B cell (primary cell): ENCODE results near the gene FURIN. TPM values are rescaled to one million over a fixed set of nuclear protein-coding genes. Genes with fewer than 3 reads are reported as not detected.

Source experiments
- ATAC-seq: fragments of 200-7000 bp; cut with Tn5 transposase; one replicate; pipeline ENCODE4 v1.10.0; 2021; ENCODE audit warnings: low read depth, mild to moderate bottlenecking, moderate number of reproducible peaks, moderate library complexity
- CTCF ChIA-PET: fragments of 350-600 bp; sonication (Branson Sonifier 250); formaldehyde crosslinking; loops from one replicate; lab custom pipeline; 2021; ENCODE audit warnings: antibody characterized with exemption, inconsistent platforms; lab: Charles Lee
- POLR2A ChIA-PET: fragments of 350-600 bp; sonication (Branson Sonifier 250); formaldehyde crosslinking; loops from one replicate; lab custom pipeline; 2021; ENCODE audit warnings: antibody characterized with exemption; lab: Charles Lee
- DNase-seq: peaks from one replicate; pipeline ENCODE4 v3.0.0; 2013
- H2AFZ ChIP-seq: 2 replicates; pipeline ENCODE4 v1.6.1; 2012; ENCODE audit warnings: mild to moderate bottlenecking, low read depth, low read length; ENCODE audit not compliant: insufficient read depth, poor library complexity, severe bottlenecking
- H3K27ac ChIP-seq, 2 donors: 1 replicate in 1 of 2; 2 replicates in 1 of 2; pipeline ENCODE4 v1.5.1; 2012 to 2013; ENCODE audit warnings: low read length in 2 of 2, mild to moderate bottlenecking in 2 of 2, moderate library complexity in 1 of 2
- H3K27me3 ChIP-seq, 4 experiments: fragments of 200-600 bp in 1 of 4; sonication (generic) in 1 of 4; replicated peaks in 1 of 4; 1 replicate in 2 of 4; 2 replicates in 2 of 4; pipeline versions ENCODE4 v1.6.1 to v1.7.0; 2013 to 2016; ENCODE audit warnings: low read length in 3 of 4, mild to moderate bottlenecking in 2 of 4, mixed read lengths in 1 of 4, moderate library complexity in 1 of 4; ENCODE audit not compliant: insufficient read depth in 4 of 4, control insufficient read depth in 3 of 4; ENCODE audit errors: control extremely low read depth in 1 of 4
- H3K36me3 ChIP-seq, 2 experiments: replicated peaks in 1 of 2; 1 replicate in 1 of 2; 2 replicates in 1 of 2; pipeline versions ENCODE4 v1.6.1 to v1.7.1; 2013; ENCODE audit warnings: low read length in 1 of 2; ENCODE audit not compliant: insufficient read depth in 2 of 2, control insufficient read depth in 1 of 2; ENCODE audit errors: control extremely low read depth in 1 of 2, extremely low read depth in 1 of 2
- H3K4me1 ChIP-seq, 2 donors: fragments of 200-600 bp in 1 of 2; sonication (generic) in 1 of 2; 1 replicate in 1 of 2; 2 replicates in 1 of 2; pipeline versions ENCODE4 v1.5.1 to v1.6.1; 2013 to 2017; ENCODE audit warnings: low read length in 2 of 2; ENCODE audit not compliant: control insufficient read depth in 2 of 2, insufficient read depth in 2 of 2
- H3K4me2 ChIP-seq: replicated peaks from 2 replicates; pipeline ENCODE3; 2012; ENCODE audit warnings: mild to moderate bottlenecking, low read depth, low read length; ENCODE audit not compliant: poor library complexity, severe bottlenecking
- H3K4me3 ChIP-seq, 5 experiments: fragments of 200-600 bp in 1 of 5; sonication (generic) in 1 of 5; 1 replicate in 3 of 5; 2 replicates in 2 of 5; pipeline versions ENCODE4 v1.5.1 to v1.7.0; 2011 to 2016; ENCODE audit warnings: low read length in 4 of 5, mild to moderate bottlenecking in 4 of 5, low read depth in 2 of 5, control low read depth in 1 of 5, moderate library complexity in 1 of 5; ENCODE audit not compliant: insufficient read depth in 1 of 5; ENCODE audit errors: control extremely low read depth in 1 of 5, extremely low read depth in 1 of 5
- H3K79me2 ChIP-seq: fragments of 200-600 bp; sonication (generic); one replicate; pipeline ENCODE4 v1.6.0; 2016; ENCODE audit warnings: low read length; ENCODE audit not compliant: control insufficient read depth, insufficient read depth
- H3K9ac ChIP-seq: fragments of 200-600 bp; sonication (generic); 2 replicates; pipeline ENCODE4 v1.6.1; 2017; ENCODE audit warnings: mild to moderate bottlenecking, low read length, moderate library complexity
- H3K9me3 ChIP-seq, 3 donors: one replicate each; pipeline versions ENCODE4 v1.6.1 to v1.7.1; 2013; ENCODE audit warnings: low read length in 2 of 3; ENCODE audit not compliant: control insufficient read depth in 2 of 3, insufficient read depth in 1 of 3; ENCODE audit errors: control extremely low read depth in 1 of 3
- H4K20me1 ChIP-seq: 2 replicates; pipeline ENCODE4 v1.6.0; 2012; ENCODE audit warnings: mild to moderate bottlenecking, low read length; ENCODE audit not compliant: insufficient read depth, control insufficient read depth, poor library complexity, severe bottlenecking
- H3K27ac Mint-ChIP-seq: one replicate; pipeline ENCODE4 v1.8.0; 2021; ENCODE audit warnings: mixed read lengths
- H3K27me3 Mint-ChIP-seq: one replicate; pipeline ENCODE4 v1.8.0; 2021; ENCODE audit warnings: mixed read lengths
- H3K4me1 Mint-ChIP-seq: one replicate; pipeline ENCODE4 v1.8.0; 2021; ENCODE audit warnings: mixed read lengths
- H3K4me3 Mint-ChIP-seq: one replicate; pipeline ENCODE4 v1.8.0; 2021; ENCODE audit warnings: mixed read lengths
- H3K9me3 Mint-ChIP-seq: one replicate; pipeline ENCODE4 v1.8.0; 2022; ENCODE audit warnings: mixed read lengths; ENCODE audit not compliant: insufficient read depth
- EZH2 ChIP-seq: IDR thresholded peaks from 2 replicates; pipeline ENCODE4 v1.6.1; 2012; ENCODE audit warnings: borderline replicate concordance, low read depth, mild to moderate bottlenecking, moderate library complexity, low read length; ENCODE audit not compliant: insufficient read depth, poor library complexity, severe bottlenecking
- WGBS: methylation state at CpG from one replicate; pipeline ENCODE4 v1.1.5; 2013; ENCODE audit warnings: missing lambda C conversion rate; ENCODE audit not compliant: insufficient coverage; 5-methylcytosine and 5-hydroxymethylcytosine counted together
- intact Hi-C: fragments of 100-400 bp; cut with micrococcal nuclease; formaldehyde crosslinking; loops from one replicate; pipeline ENCODE4 v1.10.0; 2022
- polyA plus RNA-seq: library from polyadenylated mRNA; depleted of rRNA; stranded (reverse); fragments of >200 nt; gene quantifications from 2 replicates; pipeline ENCODE4 v1.2.3, GENCODE V29; 2012
- total RNA-seq, 2 donors: library from RNA; stranded (reverse); fragments of 120-200 nt in 1 of 2; gene quantifications; 1 replicate in 1 of 2; 2 replicates in 1 of 2; pipeline versions ENCODE4 v1.2.3 to v1.2.4, GENCODE V29; 2013 to 2022
- TF ChIP-seq, protein P1 (sequence below): fragments of 200-600 bp; IDR thresholded peaks from one replicate; pipeline ENCODE4 v1.8.0; 2022; ENCODE audit warnings: antibody characterized with exemption, mild to moderate bottlenecking

The FURIN gene
- total and polyA plus RNA-seq, 2 donors (not counting 1 experiment from before 2014, with no cell fraction given), result 31.6 to 66.7 TPM

DNA sequence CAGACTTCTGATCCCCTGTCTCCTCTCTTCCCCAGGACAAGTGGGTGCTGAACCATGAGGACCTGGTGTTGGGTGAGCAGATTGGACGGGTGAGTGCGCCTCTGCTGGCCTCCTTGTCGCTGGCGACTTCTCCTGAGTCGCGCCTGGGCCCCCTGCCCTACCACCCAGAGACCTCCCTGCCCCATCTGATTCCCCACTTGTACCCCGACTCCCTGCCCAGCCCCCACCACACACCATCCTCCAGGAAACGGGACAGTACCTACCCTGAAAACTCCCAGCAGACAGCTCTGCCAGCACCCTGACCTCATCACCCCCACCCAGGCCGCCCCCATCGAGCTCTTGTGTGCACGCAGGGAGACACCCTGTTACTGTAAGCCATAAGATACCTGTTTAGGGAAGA is 23.6 kb downstream of the FURIN start:
- H3K4me2 ChIP-seq, result no peak overlapping the region
- peaks cover 7 to 9% of the 10 kb centered on the region in 2 donors for H3K4me1 ChIP-seq
- no peak overlapping the region for H2AFZ ChIP-seq
- no peak overlapping the region for H3K27ac Mint-ChIP-seq
- no peak overlapping the region for H3K9ac ChIP-seq
- no peaks in the 10 kb centered on the region for H3K27me3 Mint-ChIP-seq
- H3K79me2 ChIP-seq, result peaks cover 25% of the 10 kb centered on the region
- ATAC-seq (no peak), DNase-seq (no peak)
- H3K9me3 Mint-ChIP-seq, result no peaks in the 10 kb centered on the region
- 98% methylated on average over 11 of the region's 11 CpGs for WGBS
- peaks cover 0 to 6% (median 0%) of the 10 kb centered on the region in 3 donors for H3K9me3 ChIP-seq
- H4K20me1 ChIP-seq, result peaks cover 2% of the 10 kb centered on the region
- H3K4me3 ChIP-seq, result no peak overlapping the region
- peaks cover 12% of the 10 kb centered on the region for H3K4me1 Mint-ChIP-seq
- ChIA-PET CTCF (interaction anchor here (0.9 kb wide), 1 partner anchor 106 kb away, joined by 3 read pairs; no protein-coding TSS in a partner anchor), POLR2A (no interaction called here)
- no peaks in the 10 kb centered on the region for H3K27me3 ChIP-seq
- no peak overlapping the region for H3K4me3 Mint-ChIP-seq
- peaks cover 0 to 57% of the 10 kb centered on the region in 2 experiments for H3K36me3 ChIP-seq
- TF ChIP-seq, protein P1, sequence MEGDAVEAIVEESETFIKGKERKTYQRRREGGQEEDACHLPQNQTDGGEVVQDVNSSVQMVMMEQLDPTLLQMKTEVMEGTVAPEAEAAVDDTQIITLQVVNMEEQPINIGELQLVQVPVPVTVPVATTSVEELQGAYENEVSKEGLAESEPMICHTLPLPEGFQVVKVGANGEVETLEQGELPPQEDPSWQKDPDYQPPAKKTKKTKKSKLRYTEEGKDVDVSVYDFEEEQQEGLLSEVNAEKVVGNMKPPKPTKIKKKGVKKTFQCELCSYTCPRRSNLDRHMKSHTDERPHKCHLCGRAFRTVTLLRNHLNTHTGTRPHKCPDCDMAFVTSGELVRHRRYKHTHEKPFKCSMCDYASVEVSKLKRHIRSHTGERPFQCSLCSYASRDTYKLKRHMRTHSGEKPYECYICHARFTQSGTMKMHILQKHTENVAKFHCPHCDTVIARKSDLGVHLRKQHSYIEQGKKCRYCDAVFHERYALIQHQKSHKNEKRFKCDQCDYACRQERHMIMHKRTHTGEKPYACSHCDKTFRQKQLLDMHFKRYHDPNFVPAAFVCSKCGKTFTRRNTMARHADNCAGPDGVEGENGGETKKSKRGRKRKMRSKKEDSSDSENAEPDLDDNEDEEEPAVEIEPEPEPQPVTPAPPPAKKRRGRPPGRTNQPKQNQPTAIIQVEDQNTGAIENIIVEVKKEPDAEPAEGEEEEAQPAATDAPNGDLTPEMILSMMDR, result no peak
- TF ChIP-seq EZH2, result no peak
- H3K27ac ChIP-seq, result no peak overlapping the region
- intact Hi-C loops, result no loop called here

DNA sequence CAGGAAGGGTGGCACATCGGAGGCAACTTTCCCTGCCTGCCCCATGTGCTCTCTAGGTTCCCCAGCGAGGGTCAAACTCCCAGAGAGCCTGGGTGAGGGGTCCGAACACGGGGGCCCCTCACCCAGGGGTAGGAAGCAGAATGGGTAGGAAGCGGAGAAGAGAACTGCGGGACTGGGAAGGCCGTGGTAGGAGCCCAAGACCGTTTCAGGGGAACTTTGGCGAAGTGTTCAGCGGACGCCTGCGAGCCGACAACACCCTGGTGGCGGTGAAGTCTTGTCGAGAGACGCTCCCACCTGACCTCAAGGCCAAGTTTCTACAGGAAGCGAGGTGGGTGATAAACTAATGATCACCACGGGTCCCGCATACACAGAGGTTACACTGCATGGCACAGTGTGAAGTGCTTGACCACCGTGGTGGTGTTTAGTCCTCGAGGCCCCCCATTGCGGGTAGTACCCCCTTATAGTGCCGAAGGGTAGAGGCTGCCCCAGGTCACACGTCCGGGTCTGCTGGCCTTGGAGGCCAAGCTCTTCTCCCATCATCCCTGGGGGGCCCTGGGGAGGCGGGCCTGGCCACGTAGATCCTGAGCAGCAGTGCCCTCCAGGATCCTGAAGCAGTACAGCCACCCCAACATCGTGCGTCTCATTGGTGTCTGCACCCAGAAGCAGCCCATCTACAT is 24.2 kb downstream of the FURIN start:
- intact Hi-C loops, result no loop called here
- Mint-ChIP-seq H3K4me3 (no peak overlapping the region), H3K27ac (no peak overlapping the region), H3K27me3 (no peaks in the 10 kb centered on the region), H3K9me3 (no peaks in the 10 kb centered on the region), H3K4me1 (peaks cover 18% of the 10 kb centered on the region)
- 97% methylated on average over 28 of the region's 29 CpGs for WGBS
- peaks cover 0 to 6% (median 0%) of the 10 kb centered on the region in 3 donors for H3K9me3 ChIP-seq
- ChIA-PET POLR2A (interaction anchor here (0.6 kb wide), 1 partner anchor 105 kb away, joined by 3 read pairs; no protein-coding TSS in a partner anchor), CTCF (interaction anchor here (0.9 to 14.4 kb wide), 4 partner anchors 12 to 245 kb away, joined by 3 to 260 read pairs (median 3); partner anchors contain the start of genes HDDC3 and UNC45A)
- peaks cover 19% of the 10 kb centered on the region for H3K79me2 ChIP-seq
- no peak overlapping the region for H3K9ac ChIP-seq
- no peak overlapping the region for H3K4me3 ChIP-seq
- H3K27me3 ChIP-seq, result no peaks in the 10 kb centered on the region
- peaks cover 0 to 50% of the 10 kb centered on the region in 2 experiments for H3K36me3 ChIP-seq
- H3K4me1 ChIP-seq, result peaks cover 13 to 15% of the 10 kb centered on the region in 2 donors
- DNase-seq, result no peak
- ATAC-seq, result no peak
- H2AFZ ChIP-seq, result no peak overlapping the region
- H3K4me2 ChIP-seq, result no peak overlapping the region
- no peak for TF ChIP-seq EZH2
- TF ChIP-seq, protein P1, result no peak
- no peaks in the 10 kb centered on the region for H4K20me1 ChIP-seq
- H3K27ac ChIP-seq, result no peak overlapping the region
